Esophagus muscularis mucosa (tissue), 3 donors: ENCODE data around the gene SCYL3.

Experiments used
- POLR2A ChIP-seq: fragments of 450-650 bp; IDR thresholded peaks from one replicate; pipeline ENCODE4 v1.6.1; 2017; ENCODE audit warnings: antibody characterized with exemption, moderate library complexity, mild to moderate bottlenecking, low read depth
- POLR2AphosphoS5 ChIP-seq, 2 donors: sonication (generic); formaldehyde crosslinking; IDR thresholded peaks; one replicate each; pipeline ENCODE4 v1.6.1; 2017; ENCODE audit warnings: antibody characterized with exemption in 2 of 2
- TF ChIP-seq, protein P1 (sequence below), 3 experiments: fragments of 200-600 bp in 2 of 3; fragments of 450-650 bp in 1 of 3; sonication (generic) in 2 of 3; IDR thresholded peaks; one replicate each; pipeline ENCODE4 v1.5.1; 2017 to 2019; ENCODE audit warnings: antibody characterized with exemption in 3 of 3, mild to moderate bottlenecking in 2 of 3, moderate library complexity in 1 of 3

DNA sequence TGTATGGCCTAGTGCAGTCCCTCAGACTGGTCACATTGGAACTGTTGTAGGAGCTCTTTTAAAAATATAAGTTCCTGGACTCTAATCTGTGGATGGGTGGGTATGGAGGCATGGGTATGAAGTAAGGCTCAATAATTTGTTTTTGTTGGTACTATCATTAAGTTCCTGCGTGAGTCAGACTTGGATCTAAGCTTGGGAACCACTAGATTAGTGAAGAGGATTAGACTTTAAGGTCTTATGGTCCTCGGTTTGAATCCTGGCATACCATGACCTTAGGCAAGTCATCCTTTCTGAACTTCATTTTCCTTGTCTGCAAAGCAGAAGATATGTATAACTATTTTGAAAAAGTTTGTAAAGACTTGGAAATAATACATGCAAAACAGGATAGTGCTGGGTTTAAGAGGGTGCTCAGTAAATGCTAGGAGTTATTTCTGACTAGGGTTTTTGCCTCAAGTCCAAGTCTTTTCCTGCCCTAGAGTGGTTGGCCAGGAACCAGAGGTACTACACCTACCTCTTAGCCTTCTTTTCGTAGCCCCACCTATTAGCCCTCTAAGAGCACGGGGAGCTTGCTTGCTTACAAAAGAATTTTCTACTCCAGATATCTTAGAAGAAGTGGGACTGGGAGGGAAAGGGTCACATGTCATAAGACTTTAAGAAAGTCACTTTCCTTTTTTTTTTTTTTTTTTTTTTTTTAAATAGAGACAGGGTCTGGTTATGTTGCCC is 60.4 kb downstream of the SCYL3 start:
- TF ChIP-seq, protein P1, sequence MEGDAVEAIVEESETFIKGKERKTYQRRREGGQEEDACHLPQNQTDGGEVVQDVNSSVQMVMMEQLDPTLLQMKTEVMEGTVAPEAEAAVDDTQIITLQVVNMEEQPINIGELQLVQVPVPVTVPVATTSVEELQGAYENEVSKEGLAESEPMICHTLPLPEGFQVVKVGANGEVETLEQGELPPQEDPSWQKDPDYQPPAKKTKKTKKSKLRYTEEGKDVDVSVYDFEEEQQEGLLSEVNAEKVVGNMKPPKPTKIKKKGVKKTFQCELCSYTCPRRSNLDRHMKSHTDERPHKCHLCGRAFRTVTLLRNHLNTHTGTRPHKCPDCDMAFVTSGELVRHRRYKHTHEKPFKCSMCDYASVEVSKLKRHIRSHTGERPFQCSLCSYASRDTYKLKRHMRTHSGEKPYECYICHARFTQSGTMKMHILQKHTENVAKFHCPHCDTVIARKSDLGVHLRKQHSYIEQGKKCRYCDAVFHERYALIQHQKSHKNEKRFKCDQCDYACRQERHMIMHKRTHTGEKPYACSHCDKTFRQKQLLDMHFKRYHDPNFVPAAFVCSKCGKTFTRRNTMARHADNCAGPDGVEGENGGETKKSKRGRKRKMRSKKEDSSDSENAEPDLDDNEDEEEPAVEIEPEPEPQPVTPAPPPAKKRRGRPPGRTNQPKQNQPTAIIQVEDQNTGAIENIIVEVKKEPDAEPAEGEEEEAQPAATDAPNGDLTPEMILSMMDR (IDR thresholded peaks at IDR 0.05) = no peak
- TF ChIP-seq POLR2A (no peak), POLR2AphosphoS5 (IDR thresholded peaks at IDR 0.05) (no peak)
